ENCODE data around the gene DNHD1. TPM values are rescaled to one million over a fixed set of nuclear protein-coding genes. Genes with fewer than 3 reads are reported as not detected.

Gene DNHD1
- total RNA-seq, 4 donors from 2014 or later, result 3.4 to 10.5 (median 4.3) TPM

- no peak for DNase-seq
- no peak for TF ChIP-seq CTCF (IDR thresholded peaks at IDR 0.05 in 4 of 5, conservative IDR thresholded peaks at IDR 0.05 in 1 of 5)
- no peak for TF ChIP-seq POLR2A (IDR thresholded peaks at IDR 0.05)
- no peaks in the 10 kb centered on the region for H3K27me3 ChIP-seq
- H3K4me1 ChIP-seq, result peaks cover 9 to 18% of the 10 kb centered on the region in 2 donors
- no peak overlapping the region for H3K4me3 ChIP-seq
- H3K36me3 ChIP-seq, result no peaks in the 10 kb centered on the region
- H3K27ac ChIP-seq, result peak overlapping the region; percentile 78 to 87 (median 81)
- ATAC-seq, result no peak
- intact Hi-C loops (cut with DNase I; ENCODE audit: low total_unique reads), result loop anchor here (2.0 kb wide), 1 partner anchor 20 kb away; no protein-coding TSS in a partner anchor
- in situ Hi-C loops (cut with MboI; ENCODE audit: low sequenced_read_pairs in 4 of 4), result no loop called here
- H3K9me3 ChIP-seq, result no peaks in the 10 kb centered on the region
Observed at GRCh38 chr11:6546735-6547134, 49.7 kb downstream of the DNHD1 start.

- Histone ChIP-seq H3K4me3 (no peak overlapping the region), H3K9me3 (no peaks in the 10 kb centered on the region), H3K27ac (peak overlapping the region in 1 of 4 donors; percentile 83), H3K4me1 (peaks cover 9 to 18% of the 10 kb centered on the region in 2 donors), H3K27me3 (no peaks in the 10 kb centered on the region), H3K36me3 (no peaks in the 10 kb centered on the region)
- ATAC-seq (no peak), DNase-seq (no peak)
- in situ Hi-C loops (cut with MboI; ENCODE audit: low sequenced_read_pairs in 4 of 4) (no loop called here), intact Hi-C loops (cut with DNase I; ENCODE audit: low total_unique reads) (loop anchor here (2.0 kb wide), 1 partner anchor 20 kb away; no protein-coding TSS in a partner anchor)
- no peak for TF ChIP-seq CTCF (IDR thresholded peaks at IDR 0.05 in 4 of 5, conservative IDR thresholded peaks at IDR 0.05 in 1 of 5)
- no peak for TF ChIP-seq POLR2A (IDR thresholded peaks at IDR 0.05)
Observed at GRCh38 chr11:6547177-6547576, 50.1 kb downstream of the DNHD1 start.

- Histone ChIP-seq H3K27me3 (no peaks in the 10 kb centered on the region), H3K36me3 (no peaks in the 10 kb centered on the region), H3K4me3 (no peak overlapping the region), H3K9me3 (no peaks in the 10 kb centered on the region), H3K4me1 (peaks cover 9 to 18% of the 10 kb centered on the region in 2 donors), H3K27ac (no peak overlapping the region)
- TF ChIP-seq CTCF (IDR thresholded peaks at IDR 0.05 in 4 of 5, conservative IDR thresholded peaks at IDR 0.05 in 1 of 5) (no peak), POLR2A (IDR thresholded peaks at IDR 0.05) (no peak)
- intact Hi-C loops (cut with DNase I; ENCODE audit: low total_unique reads) (no loop called here), in situ Hi-C loops (cut with MboI; ENCODE audit: low sequenced_read_pairs in 4 of 4) (no loop called here)
- ATAC-seq, result no peak
- no peak for DNase-seq
Observed at GRCh38 chr11:6548121-6548520, 51.0 kb downstream of the DNHD1 start.

GRCh38 chr11:6548641-6549040 lies 51.6 kb downstream of the DNHD1 start:
- DNase-seq (no peak), ATAC-seq (no peak)
- in situ Hi-C loops (cut with MboI; ENCODE audit: low sequenced_read_pairs in 4 of 4) (no loop called here), intact Hi-C loops (cut with DNase I; ENCODE audit: low total_unique reads) (no loop called here)
- no peaks in the 10 kb centered on the region for H3K27me3 ChIP-seq
- TF ChIP-seq POLR2A (IDR thresholded peaks at IDR 0.05) (no peak), CTCF (IDR thresholded peaks at IDR 0.05 in 4 of 5, conservative IDR thresholded peaks at IDR 0.05 in 1 of 5) (no peak)
- H3K36me3 ChIP-seq, result no peaks in the 10 kb centered on the region
- H3K4me3 ChIP-seq, result no peak overlapping the region
- peaks cover 9 to 18% of the 10 kb centered on the region in 2 donors for H3K4me1 ChIP-seq
- no peaks in the 10 kb centered on the region for H3K9me3 ChIP-seq
- no peak overlapping the region for H3K27ac ChIP-seq

GRCh38 chr11:6553634-6554033 lies 56.6 kb downstream of the DNHD1 start:
- H3K27me3 ChIP-seq, result no peaks in the 10 kb centered on the region
- DNase-seq, result no peak
- no peaks in the 10 kb centered on the region for H3K9me3 ChIP-seq
- TF ChIP-seq POLR2A (IDR thresholded peaks at IDR 0.05), result no peak
- TF ChIP-seq CTCF (IDR thresholded peaks at IDR 0.05 in 4 of 5, conservative IDR thresholded peaks at IDR 0.05 in 1 of 5), result no peak
- no peak for ATAC-seq
- intact Hi-C loops (cut with DNase I; ENCODE audit: low total_unique reads) (no loop called here), in situ Hi-C loops (cut with MboI; ENCODE audit: low sequenced_read_pairs in 4 of 4) (no loop called here)
- H3K4me1 ChIP-seq, result peaks cover 0 to 1% of the 10 kb centered on the region in 2 donors
- no peak overlapping the region for H3K27ac ChIP-seq
- no peaks in the 10 kb centered on the region for H3K36me3 ChIP-seq
- H3K4me3 ChIP-seq, result no peak overlapping the region
